Measurements from ENCODE around the gene ATP13A1. TPM values are rescaled to one million over a fixed set of nuclear protein-coding genes. Genes with fewer than 3 reads are reported as not detected.

ATP13A1 gene
- total RNA-seq, 2 donors from 2014 or later: 77.0 to 79.8 TPM

- Mint-ChIP-seq H3K4me3 (no peak overlapping the region), H3K9me3 (no peaks in the 10 kb centered on the region)
- 93 to 94% methylated on average over 5 of the region's 5 CpGs for WGBS, 2 experiments (ENCODE audit: insufficient coverage in 1 of 2, insufficient read length in 1 of 2)
Observed at GRCh38 chr19:19632661-19633060, 30.8 kb downstream of the ATP13A1 start.

GRCh38 chr19:19631346-19631745 is 32.1 kb downstream of the ATP13A1 start:
- WGBS, 2 experiments (ENCODE audit: insufficient coverage in 1 of 2, insufficient read length in 1 of 2): 91 to 98% methylated on average over 6 to 7 of the region's 7 CpGs
- Histone ChIP-seq H3K9me3 (ENCODE audit: control insufficient read depth, low read length) (no peaks in the 10 kb centered on the region), H3K36me3 (ENCODE audit: control insufficient read depth, insufficient read depth, low read length) (peaks cover 34% of the 10 kb centered on the region), H3K27ac (ENCODE audit: low read depth, low read length) (no peak overlapping the region), H3K4me3 (ENCODE audit: low read length) (no peak overlapping the region), H3K4me1 (ENCODE audit: control insufficient read depth, insufficient read depth, low read length) (peaks cover 7% of the 10 kb centered on the region), H3K27me3 (ENCODE audit: control insufficient read depth, insufficient read depth, low read length, poor library complexity, severe bottlenecking) (no peaks in the 10 kb centered on the region), H3K9ac (ENCODE audit: extremely low read depth, low read length, poor library complexity, severe bottlenecking) (no peak overlapping the region)
- no peak for TF ChIP-seq CTCF (conservative IDR thresholded peaks at IDR 0.05)
- DNase-seq: no peak
- H3K9me3 Mint-ChIP-seq: no peaks in the 10 kb centered on the region
- no peak overlapping the region for H3K27ac Mint-ChIP-seq
- peaks cover 36% of the 10 kb centered on the region for H3K36me3 Mint-ChIP-seq (ENCODE audit: low read depth)
- no peak overlapping the region for H3K4me3 Mint-ChIP-seq
- no peaks in the 10 kb centered on the region for H3K27me3 Mint-ChIP-seq (ENCODE audit: insufficient read depth)
- peaks cover 11% of the 10 kb centered on the region for H3K4me1 Mint-ChIP-seq

More at GRCh38 chr19:19632661-19633060, 30.8 kb downstream of the ATP13A1 start:
- no peak overlapping the region for H3K27ac ChIP-seq (ENCODE audit: low read depth, low read length)
- H3K9me3 ChIP-seq (ENCODE audit: control insufficient read depth, low read length): no peaks in the 10 kb centered on the region
- no peak overlapping the region for H3K27ac Mint-ChIP-seq
- no peaks in the 10 kb centered on the region for H3K4me1 ChIP-seq (ENCODE audit: control insufficient read depth, insufficient read depth, low read length)
- no peak for TF ChIP-seq CTCF (conservative IDR thresholded peaks at IDR 0.05)
- no peaks in the 10 kb centered on the region for H3K27me3 ChIP-seq (ENCODE audit: control insufficient read depth, insufficient read depth, low read length, poor library complexity, severe bottlenecking)
- H3K4me1 Mint-ChIP-seq: peaks cover 2% of the 10 kb centered on the region
- DNase-seq: no peak
- H3K9ac ChIP-seq (ENCODE audit: extremely low read depth, low read length, poor library complexity, severe bottlenecking): no peak overlapping the region
- H3K4me3 ChIP-seq (ENCODE audit: low read length): no peak overlapping the region
- H3K36me3 Mint-ChIP-seq (ENCODE audit: low read depth): peaks cover 40% of the 10 kb centered on the region
- H3K27me3 Mint-ChIP-seq (ENCODE audit: insufficient read depth): no peaks in the 10 kb centered on the region
- peaks cover 36% of the 10 kb centered on the region for H3K36me3 ChIP-seq (ENCODE audit: control insufficient read depth, insufficient read depth, low read length)

- no peak overlapping the region for H3K27ac ChIP-seq (ENCODE audit: low read depth, low read length)
- H3K36me3 Mint-ChIP-seq (ENCODE audit: low read depth): peaks cover 36% of the 10 kb centered on the region
- no peak for DNase-seq
- no peak for TF ChIP-seq CTCF (conservative IDR thresholded peaks at IDR 0.05)
- no peak overlapping the region for H3K9ac ChIP-seq (ENCODE audit: extremely low read depth, low read length, poor library complexity, severe bottlenecking)
- H3K36me3 ChIP-seq (ENCODE audit: control insufficient read depth, insufficient read depth, low read length): peaks cover 39% of the 10 kb centered on the region
- H3K4me1 Mint-ChIP-seq: peaks cover 16% of the 10 kb centered on the region
- WGBS, 2 experiments (ENCODE audit: insufficient coverage in 1 of 2, insufficient read length in 1 of 2): 95 to 100% methylated on average over 1 to 2 of the region's 2 CpGs
- no peak overlapping the region for H3K27ac Mint-ChIP-seq
- H3K4me3 ChIP-seq (ENCODE audit: low read length): no peak overlapping the region
- H3K27me3 ChIP-seq (ENCODE audit: control insufficient read depth, insufficient read depth, low read length, poor library complexity, severe bottlenecking): no peaks in the 10 kb centered on the region
- no peak overlapping the region for H3K4me3 Mint-ChIP-seq
- no peaks in the 10 kb centered on the region for H3K27me3 Mint-ChIP-seq (ENCODE audit: insufficient read depth)
- H3K9me3 ChIP-seq (ENCODE audit: control insufficient read depth, low read length): no peaks in the 10 kb centered on the region
- H3K9me3 Mint-ChIP-seq: no peaks in the 10 kb centered on the region
- H3K4me1 ChIP-seq (ENCODE audit: control insufficient read depth, insufficient read depth, low read length): peaks cover 10% of the 10 kb centered on the region
Observed at GRCh38 chr19:19630426-19630825, 33.0 kb downstream of the ATP13A1 start.
